Stimulated activated CD4-positive, alpha-beta T cell treated with anti-CD3 and anti-CD28 coated beads, Interleukin-4, amount 100 ng/mL, for 24 hours (primary cell): Measurements from ENCODE around the gene KCNIP3.

Experiments
- DNase-seq: peaks from one replicate; pipeline ENCODE4 v3.0.0-alpha.2; 2020

The KCNIP3 gene

GRCh38 chr2:95314964-95315611, 17.9 kb downstream of the KCNIP3 start:
- DNase-seq = no peak

GRCh38 chr2:95315801-95316411, 18.8 kb downstream of the KCNIP3 start:
- no peak for DNase-seq

- DNase-seq = no peak
Measured at GRCh38 chr2:95316466-95317122, 19.4 kb downstream of the KCNIP3 start.

GRCh38 chr2:95317123-95317500, 20.0 kb downstream of the KCNIP3 start:
- DNase-seq = no peak

GRCh38 chr2:95317665-95318425, 20.7 kb downstream of the KCNIP3 start:
- DNase-seq = no peak

- DNase-seq = no peak
Measured at GRCh38 chr2:95318431-95319220, 21.5 kb downstream of the KCNIP3 start.

GRCh38 chr2:95319481-95320343, 22.6 kb downstream of the KCNIP3 start:
- DNase-seq = no peak

- DNase-seq = no peak
Measured at GRCh38 chr2:95320344-95320712, 23.2 kb downstream of the KCNIP3 start.

- no peak for DNase-seq
Measured at GRCh38 chr2:95320986-95321767, 24.0 kb downstream of the KCNIP3 start.

- DNase-seq = no peak
Measured at GRCh38 chr2:95323347-95324155, 26.4 kb downstream of the KCNIP3 start.

GRCh38 chr2:95325026-95325425, 27.9 kb downstream of the KCNIP3 start:
- DNase-seq = no peak

- DNase-seq = no peak
Measured at GRCh38 chr2:95325590-95326432, 28.7 kb downstream of the KCNIP3 start.

- no peak for DNase-seq
Measured at GRCh38 chr2:95326433-95327140, 29.4 kb downstream of the KCNIP3 start.

- no peak for DNase-seq
Measured at GRCh38 chr2:95327861-95328260, 30.7 kb downstream of the KCNIP3 start.

- DNase-seq = no peak
Measured at GRCh38 chr2:95328358-95329125, 31.4 kb downstream of the KCNIP3 start.

- no peak for DNase-seq
Measured at GRCh38 chr2:95329401-95329800, 32.3 kb downstream of the KCNIP3 start.
